ENCODE results near the gene MEGF11.
"Not testable (repeated sequence)": the region's sequence is repeated elsewhere in the genome, so short reads cannot be mapped to it uniquely, and the experiment has no call there.

The MEGF11 gene

DNA sequence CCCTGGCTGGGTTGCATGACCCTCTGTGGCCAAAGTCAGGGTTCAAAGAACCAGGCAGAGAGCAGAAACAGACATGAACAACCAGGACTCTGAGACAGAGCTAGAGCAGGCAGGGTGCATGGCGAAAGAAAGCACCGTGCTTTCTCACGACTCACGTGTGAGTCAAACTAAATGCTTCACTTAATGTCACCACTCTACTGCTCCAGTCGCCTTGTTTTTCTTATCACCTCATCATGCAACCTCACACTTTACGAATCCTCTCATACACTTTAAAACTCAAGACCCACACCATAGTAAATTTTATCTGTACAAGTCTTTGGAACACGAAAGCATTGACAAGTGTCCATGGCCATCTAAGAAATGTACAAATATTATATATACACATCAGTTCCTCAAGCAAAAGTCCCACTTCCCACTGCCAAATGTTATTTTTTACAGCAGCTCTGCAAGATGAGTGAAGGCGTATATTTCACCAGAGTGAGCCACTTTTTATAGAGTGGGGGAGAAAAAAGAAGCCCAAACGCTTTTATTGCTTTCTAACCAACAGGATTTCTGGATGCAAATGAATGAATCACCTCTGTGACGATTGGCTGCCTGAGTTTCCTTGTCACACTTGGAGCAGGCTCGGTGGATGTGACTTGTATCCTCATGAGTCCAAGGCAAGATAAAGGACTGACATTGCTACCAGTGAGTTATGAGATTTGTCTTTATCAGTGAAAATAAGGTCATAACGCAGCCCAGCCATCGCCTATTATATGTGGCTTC is 16.0 kb upstream of the MEGF11 start:
- H3K27me3 ChIP-seq (ENCODE audit: control insufficient read depth, insufficient read depth, low read length), result no peaks in the 10 kb centered on the region
- H3K9me3 ChIP-seq (ENCODE audit: control insufficient read depth, insufficient read depth, low read length), result no peaks in the 10 kb centered on the region
- no peaks in the 10 kb centered on the region for H3K36me3 ChIP-seq (ENCODE audit: control insufficient read depth, insufficient read depth, low read length)
- no peak overlapping the region for H3K4me3 ChIP-seq (ENCODE audit: low read depth, low read length)
- peaks cover 2% of the 10 kb centered on the region for H3K4me1 ChIP-seq (ENCODE audit: control insufficient read depth, insufficient read depth, low read length)
- H3K9ac ChIP-seq (ENCODE audit: low read depth, low read length), result no peak overlapping the region

DNA sequence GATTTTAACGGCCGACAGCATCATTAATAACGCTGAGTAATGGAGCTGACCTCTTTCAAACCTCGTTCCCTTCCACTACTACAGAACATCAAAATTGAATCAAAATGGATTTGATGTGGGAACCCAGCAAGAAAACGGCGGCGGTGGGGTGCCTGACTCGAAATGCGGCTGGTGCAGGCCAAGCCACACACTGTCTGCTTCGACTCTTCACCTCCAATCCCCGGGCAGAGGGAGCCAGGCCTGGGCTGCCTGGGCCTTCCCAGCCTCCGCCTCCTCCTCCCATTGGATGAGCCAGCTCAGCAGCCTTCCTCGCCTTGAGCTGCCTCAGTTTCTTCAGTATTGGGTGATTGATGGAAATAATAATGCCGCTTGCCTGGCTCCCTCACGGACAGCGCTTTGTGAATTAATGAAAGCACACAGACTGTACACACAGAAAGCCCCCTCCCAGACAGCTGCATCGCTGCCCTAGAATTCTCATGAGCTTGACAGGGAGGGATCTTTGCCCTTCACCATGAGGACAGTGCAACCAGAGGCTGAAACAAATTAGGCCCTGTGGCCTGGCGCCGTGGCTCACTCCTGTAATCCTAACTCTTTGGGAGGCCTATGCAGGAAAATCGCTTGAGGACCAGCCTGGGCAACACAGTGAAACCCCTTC is 11.4 kb upstream of the MEGF11 start:
- no peaks in the 10 kb centered on the region for H3K36me3 ChIP-seq (ENCODE audit: control insufficient read depth, insufficient read depth, low read length)
- H3K4me3 ChIP-seq (ENCODE audit: low read depth, low read length), result no peak overlapping the region
- no peaks in the 10 kb centered on the region for H3K9me3 ChIP-seq (ENCODE audit: control insufficient read depth, insufficient read depth, low read length)
- peaks cover 2% of the 10 kb centered on the region for H3K4me1 ChIP-seq (ENCODE audit: control insufficient read depth, insufficient read depth, low read length)
- H3K9ac ChIP-seq (ENCODE audit: low read depth, low read length), result no peak overlapping the region
- no peaks in the 10 kb centered on the region for H3K27me3 ChIP-seq (ENCODE audit: control insufficient read depth, insufficient read depth, low read length)

DNA sequence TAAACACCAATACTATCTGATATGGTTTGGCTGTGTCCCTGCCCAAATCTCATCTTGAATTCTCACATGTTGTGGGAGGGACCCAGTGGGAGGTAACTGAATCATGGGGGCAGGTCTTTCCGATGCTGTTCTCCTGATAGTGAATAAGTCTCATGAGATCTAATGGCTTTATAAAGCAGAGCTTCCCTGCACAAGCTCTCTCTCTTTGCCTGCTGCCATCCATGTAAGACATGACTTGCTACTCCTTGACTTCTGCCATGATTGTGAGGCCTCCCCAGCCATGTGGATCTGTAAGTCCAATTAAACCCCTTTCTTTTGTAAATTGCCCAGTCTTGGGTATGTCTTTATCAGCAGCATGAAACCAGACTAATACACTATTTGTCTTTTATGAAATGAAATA is 9.3 kb upstream of the MEGF11 start:
- not testable (repeated sequence) for H3K9ac ChIP-seq (ENCODE audit: low read depth, low read length); H3K4me1 ChIP-seq (ENCODE audit: control insufficient read depth, insufficient read depth, low read length); H3K36me3 ChIP-seq (ENCODE audit: control insufficient read depth, insufficient read depth, low read length); H3K27me3 ChIP-seq (ENCODE audit: control insufficient read depth, insufficient read depth, low read length); H3K4me3 ChIP-seq (ENCODE audit: low read depth, low read length); H3K9me3 ChIP-seq (ENCODE audit: control insufficient read depth, insufficient read depth, low read length)

DNA sequence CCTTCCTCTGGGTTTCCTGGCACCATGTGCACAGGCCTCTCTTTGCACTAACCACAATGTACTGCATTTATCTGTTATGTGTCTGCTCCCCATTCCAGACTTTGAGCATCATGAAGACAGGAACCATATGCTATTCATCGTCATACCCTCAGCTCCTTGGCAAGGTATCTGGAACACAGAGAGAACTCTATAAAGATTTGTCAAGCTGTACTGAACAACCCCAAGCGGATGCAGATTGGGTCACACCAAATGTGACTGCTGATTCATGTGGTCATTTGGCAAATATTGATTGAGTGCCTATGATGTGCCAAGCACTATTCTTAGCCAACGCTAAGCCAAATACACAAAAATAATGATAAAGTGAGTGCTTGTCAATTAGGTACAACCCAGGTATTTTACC is 7.5 kb upstream of the MEGF11 start:
- H3K9me3 ChIP-seq (ENCODE audit: control insufficient read depth, insufficient read depth, low read length), result no peaks in the 10 kb centered on the region
- no peaks in the 10 kb centered on the region for H3K36me3 ChIP-seq (ENCODE audit: control insufficient read depth, insufficient read depth, low read length)
- H3K4me1 ChIP-seq (ENCODE audit: control insufficient read depth, insufficient read depth, low read length), result no peaks in the 10 kb centered on the region
- no peak overlapping the region for H3K4me3 ChIP-seq (ENCODE audit: low read depth, low read length)
- H3K27me3 ChIP-seq (ENCODE audit: control insufficient read depth, insufficient read depth, low read length), result peaks cover 25% of the 10 kb centered on the region
- H3K9ac ChIP-seq (ENCODE audit: low read depth, low read length), result no peak overlapping the region

DNA sequence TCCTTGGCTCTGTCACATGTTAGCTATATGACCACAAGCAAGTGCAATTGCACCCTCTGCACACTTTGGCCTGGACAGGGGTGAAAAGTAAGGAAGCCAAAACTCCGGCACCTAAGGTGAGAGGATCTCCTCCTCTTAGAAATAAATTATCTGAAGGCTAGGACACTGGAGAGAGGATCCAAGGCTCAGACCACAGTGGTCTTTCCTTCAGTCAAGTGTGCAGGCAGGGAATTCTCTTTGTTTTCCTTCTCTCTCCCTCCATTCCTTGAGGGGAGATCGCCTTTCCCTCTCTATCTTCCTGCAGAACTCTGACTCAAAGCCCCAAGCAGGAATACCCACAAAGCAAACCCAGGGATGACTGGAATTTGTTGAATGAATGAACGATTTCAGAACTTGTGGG is 3.1 kb upstream of the MEGF11 start:
- Histone ChIP-seq H3K9me3 (ENCODE audit: control insufficient read depth, insufficient read depth, low read length) (no peaks in the 10 kb centered on the region), H3K36me3 (ENCODE audit: control insufficient read depth, insufficient read depth, low read length) (no peaks in the 10 kb centered on the region), H3K27me3 (ENCODE audit: control insufficient read depth, insufficient read depth, low read length) (peaks cover 57% of the 10 kb centered on the region), H3K9ac (ENCODE audit: low read depth, low read length) (no peak overlapping the region), H3K4me1 (ENCODE audit: control insufficient read depth, insufficient read depth, low read length) (peaks cover 7% of the 10 kb centered on the region), H3K4me3 (ENCODE audit: low read depth, low read length) (no peak overlapping the region)

DNA sequence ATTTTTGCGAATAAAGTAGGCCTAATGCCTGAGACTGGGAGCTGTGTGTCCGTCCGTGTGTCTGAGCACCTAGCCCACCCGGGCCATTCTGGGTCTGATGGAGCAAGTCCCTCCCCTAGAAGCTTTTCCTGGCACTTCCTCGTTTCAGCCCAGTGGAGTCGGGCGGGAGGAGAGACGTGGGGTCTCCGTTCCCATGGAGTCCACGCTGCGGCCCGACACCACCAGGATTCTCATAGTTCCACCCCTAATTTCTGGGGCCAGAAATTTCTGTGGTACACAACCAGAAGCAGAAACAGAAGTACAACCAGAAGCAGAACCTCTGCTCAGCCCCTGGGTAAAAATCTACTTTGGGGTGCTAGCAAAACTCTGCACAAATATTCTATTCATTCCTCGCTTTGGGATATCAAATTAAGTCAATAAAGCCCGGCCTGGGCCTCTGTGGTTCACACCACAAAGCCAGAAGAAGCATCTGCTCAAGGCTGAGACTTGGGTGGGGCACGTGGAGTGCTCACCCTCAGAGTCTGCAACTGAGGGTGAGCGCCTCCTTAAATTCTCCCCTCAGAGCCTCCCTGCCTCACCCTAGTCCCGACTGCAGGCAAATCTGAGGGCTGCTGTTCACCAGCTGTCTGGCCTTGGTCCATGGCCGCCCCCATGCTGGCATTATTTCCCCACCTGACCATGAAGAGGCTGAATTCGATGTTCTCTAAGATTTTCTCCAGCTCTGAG is 1.6 kb upstream of the MEGF11 start:
- H3K36me3 ChIP-seq (ENCODE audit: control insufficient read depth, insufficient read depth, low read length), result no peaks in the 10 kb centered on the region
- peak overlapping the region; percentile 76 for H3K4me3 ChIP-seq (ENCODE audit: low read depth, low read length)

DNA sequence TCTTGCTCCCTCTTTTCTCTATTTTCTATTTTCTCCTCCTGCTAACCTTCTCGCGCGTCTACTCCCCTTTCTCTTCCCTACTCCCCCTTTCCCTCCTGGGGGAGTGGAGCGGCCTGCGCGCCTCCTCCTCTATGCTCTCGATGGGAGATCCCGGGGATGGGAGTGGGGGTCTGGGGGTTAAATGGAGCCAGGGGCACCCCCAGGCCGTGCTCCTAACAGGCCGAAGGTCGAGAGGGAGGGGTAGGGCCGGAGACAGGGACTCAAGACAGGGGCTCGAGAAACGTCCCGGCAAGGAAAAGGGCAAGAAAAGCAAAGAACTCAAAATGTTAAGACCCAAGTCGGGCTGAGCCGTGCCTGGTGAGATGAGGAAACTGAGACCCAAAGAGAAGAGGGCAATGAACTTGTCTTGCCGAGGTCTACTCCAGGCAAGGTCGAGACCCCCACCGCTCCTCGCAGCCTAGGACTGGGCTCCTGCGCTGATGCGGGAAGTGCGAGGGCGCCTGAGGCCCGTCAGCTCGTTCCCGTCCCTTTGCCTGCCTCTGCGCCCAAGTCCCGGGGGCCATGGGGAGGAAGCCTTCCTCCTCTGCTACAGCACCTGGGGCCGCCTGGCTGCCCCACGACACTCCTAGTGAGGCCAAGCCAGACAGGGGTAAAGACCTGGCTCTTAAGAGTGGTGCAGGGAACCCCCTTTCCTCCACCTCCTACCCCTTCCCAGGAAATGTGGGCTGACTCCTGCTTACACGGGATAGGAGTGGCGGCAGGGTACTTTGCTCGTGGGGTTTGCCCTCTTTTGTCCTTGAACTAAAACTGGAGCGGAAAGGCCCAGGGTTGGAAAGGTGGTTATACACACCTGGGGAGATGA is 770 bp upstream of the MEGF11 start:
- H3K4me1 ChIP-seq (ENCODE audit: control insufficient read depth, insufficient read depth, low read length), result peaks cover 22% of the 10 kb centered on the region
- H3K4me3 ChIP-seq (ENCODE audit: low read depth, low read length), result peak overlapping the region; percentile 76
- H3K27me3 ChIP-seq (ENCODE audit: control insufficient read depth, insufficient read depth, low read length), result peaks cover 79% of the 10 kb centered on the region
- no peaks in the 10 kb centered on the region for H3K36me3 ChIP-seq (ENCODE audit: control insufficient read depth, insufficient read depth, low read length)
- no peaks in the 10 kb centered on the region for H3K9me3 ChIP-seq (ENCODE audit: control insufficient read depth, insufficient read depth, low read length)
- H3K9ac ChIP-seq (ENCODE audit: low read depth, low read length), result peak overlapping the region; percentile 3

More for the DNA sequence above, 1.6 kb upstream of the MEGF11 start:
- H3K4me1 ChIP-seq (ENCODE audit: control insufficient read depth, insufficient read depth, low read length), result peaks cover 15% of the 10 kb centered on the region
- H3K27me3 ChIP-seq (ENCODE audit: control insufficient read depth, insufficient read depth, low read length), result peaks cover 73% of the 10 kb centered on the region
- no peak overlapping the region for H3K9ac ChIP-seq (ENCODE audit: low read depth, low read length)
- H3K9me3 ChIP-seq (ENCODE audit: control insufficient read depth, insufficient read depth, low read length), result no peaks in the 10 kb centered on the region

DNA sequence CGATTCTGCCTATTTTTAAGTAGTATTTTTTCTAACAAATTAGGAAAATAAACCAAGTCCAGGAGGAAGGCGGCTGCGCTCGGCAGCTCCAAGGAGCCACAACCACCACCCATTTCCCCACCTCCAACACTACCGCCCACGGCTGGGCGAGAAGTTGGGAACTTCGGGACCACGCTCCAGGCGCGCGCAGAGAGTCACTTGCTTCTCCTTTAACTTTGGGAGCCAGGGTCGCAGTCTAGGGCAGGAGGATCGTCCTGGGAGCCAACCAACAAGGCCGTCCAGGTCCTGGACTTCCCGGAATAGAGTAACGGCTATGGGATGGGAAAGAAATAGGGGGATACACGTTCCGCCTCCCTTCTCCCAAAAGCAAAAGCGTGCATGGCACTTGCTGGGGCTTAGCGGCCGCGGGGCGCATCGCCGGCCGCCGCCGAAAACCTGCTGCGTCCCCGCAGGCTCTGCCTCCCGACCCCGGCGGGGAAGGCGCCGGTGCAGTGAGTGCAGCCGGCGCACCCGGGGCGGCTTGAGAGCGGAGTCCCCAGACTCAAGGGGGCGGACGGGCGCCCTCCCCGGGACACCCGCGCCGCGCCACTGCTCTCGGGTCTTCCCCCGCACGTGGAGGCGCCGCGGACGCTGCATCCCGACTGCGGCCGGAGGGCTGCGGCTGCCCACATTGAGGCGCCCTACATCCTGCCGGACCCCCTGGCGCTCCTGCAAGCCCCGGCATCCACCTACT is 699 bp downstream of the MEGF11 start:
- H3K9me3 ChIP-seq (ENCODE audit: control insufficient read depth, insufficient read depth, low read length), result no peaks in the 10 kb centered on the region
- H3K4me1 ChIP-seq (ENCODE audit: control insufficient read depth, insufficient read depth, low read length), result peaks cover 24% of the 10 kb centered on the region
- H3K4me3 ChIP-seq (ENCODE audit: low read depth, low read length), result peak overlapping the region; percentile 76
- H3K9ac ChIP-seq (ENCODE audit: low read depth, low read length), result no peak overlapping the region
- peaks cover 74% of the 10 kb centered on the region for H3K27me3 ChIP-seq (ENCODE audit: control insufficient read depth, insufficient read depth, low read length)
- H3K36me3 ChIP-seq (ENCODE audit: control insufficient read depth, insufficient read depth, low read length), result no peaks in the 10 kb centered on the region

DNA sequence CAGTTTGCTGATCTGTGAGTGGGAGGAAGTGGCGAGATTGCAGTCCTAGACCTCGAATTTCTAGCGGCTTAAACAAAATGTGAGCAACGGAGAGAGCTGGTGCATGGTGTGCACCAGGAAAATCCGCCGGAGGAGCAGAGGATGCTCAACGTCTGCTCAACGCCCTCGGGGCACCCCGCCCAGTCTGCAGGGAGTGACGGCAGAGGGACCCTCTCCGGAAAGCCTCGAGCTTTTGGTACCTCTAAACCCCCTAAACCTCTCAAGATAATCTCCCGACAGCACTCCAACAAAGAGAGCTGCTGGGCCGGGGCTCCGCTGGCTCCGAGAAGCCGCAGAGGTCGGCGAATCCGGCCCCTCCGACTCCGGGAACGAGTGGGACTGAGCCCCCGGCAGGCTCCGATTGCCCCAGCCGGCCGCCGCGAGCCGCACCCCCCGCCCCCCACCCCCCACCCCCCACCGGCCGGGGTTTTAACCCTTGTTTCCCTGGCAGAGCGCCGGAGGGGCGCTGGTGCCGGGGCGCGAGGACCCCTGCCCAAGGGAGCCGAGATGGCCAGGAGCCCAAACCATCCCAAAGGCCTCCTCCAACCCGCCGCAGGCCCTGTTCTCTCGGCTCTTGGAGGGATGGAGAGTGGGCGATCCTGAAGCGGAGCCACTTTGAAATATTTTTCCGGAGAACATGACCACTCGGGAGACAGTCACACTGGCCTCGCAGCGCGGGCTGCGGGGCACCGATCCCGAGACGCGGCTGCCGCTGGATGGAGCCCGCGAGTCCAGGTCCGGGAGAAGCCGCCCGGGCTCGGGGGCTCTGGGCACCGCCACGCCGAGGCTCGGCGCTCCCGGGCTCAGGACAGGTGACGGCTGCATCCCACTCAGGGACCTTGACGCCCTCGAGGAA is 1.5 kb downstream of the MEGF11 start:
- Histone ChIP-seq H3K27me3 (ENCODE audit: control insufficient read depth, insufficient read depth, low read length) (peaks cover 66% of the 10 kb centered on the region), H3K9me3 (ENCODE audit: control insufficient read depth, insufficient read depth, low read length) (no peaks in the 10 kb centered on the region), H3K9ac (ENCODE audit: low read depth, low read length) (no peak overlapping the region), H3K4me3 (ENCODE audit: low read depth, low read length) (peak overlapping the region; percentile 76), H3K36me3 (ENCODE audit: control insufficient read depth, insufficient read depth, low read length) (no peaks in the 10 kb centered on the region), H3K4me1 (ENCODE audit: control insufficient read depth, insufficient read depth, low read length) (peaks cover 24% of the 10 kb centered on the region)

DNA sequence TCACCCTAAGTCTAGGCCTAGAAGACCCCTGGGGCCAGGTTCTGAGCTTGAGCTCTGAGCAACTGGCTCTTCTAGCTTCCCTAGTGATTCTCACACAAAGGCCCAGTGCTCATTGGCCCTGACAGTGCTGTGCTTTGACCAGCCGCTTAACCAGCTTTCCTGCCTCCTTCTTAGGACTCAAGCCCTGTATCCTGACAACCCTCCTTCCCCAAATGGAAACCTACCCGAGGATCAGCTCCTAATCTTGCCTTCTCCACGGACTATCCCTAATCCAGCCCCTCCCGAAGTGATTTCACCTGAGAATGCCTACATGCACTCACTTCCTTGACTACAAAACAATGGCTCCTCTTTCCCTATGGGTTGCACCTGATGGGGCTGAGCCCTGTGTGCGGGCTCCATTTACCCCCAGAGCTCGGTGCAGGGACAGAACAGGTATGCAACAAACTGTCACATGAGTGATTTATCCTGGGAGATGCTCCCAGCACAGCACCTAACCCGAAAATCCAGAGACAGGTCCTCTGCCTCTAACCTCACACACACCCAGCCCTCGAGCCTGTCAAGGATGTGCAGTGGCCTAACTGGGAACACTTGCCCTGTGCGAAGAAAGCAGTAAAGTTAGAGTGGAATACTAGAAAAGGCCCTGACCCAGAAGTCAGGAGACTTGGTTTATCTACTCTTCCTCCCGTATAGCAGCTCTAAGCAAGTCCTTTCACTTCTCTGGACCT is 2.3 kb downstream of the MEGF11 start:
- Histone ChIP-seq H3K4me1 (ENCODE audit: control insufficient read depth, insufficient read depth, low read length) (peaks cover 24% of the 10 kb centered on the region), H3K4me3 (ENCODE audit: low read depth, low read length) (peak overlapping the region; percentile 66), H3K9ac (ENCODE audit: low read depth, low read length) (no peak overlapping the region), H3K36me3 (ENCODE audit: control insufficient read depth, insufficient read depth, low read length) (no peaks in the 10 kb centered on the region), H3K9me3 (ENCODE audit: control insufficient read depth, insufficient read depth, low read length) (no peaks in the 10 kb centered on the region), H3K27me3 (ENCODE audit: control insufficient read depth, insufficient read depth, low read length) (peaks cover 58% of the 10 kb centered on the region)
